ENCODE measurements around the gene SMARCA2. TPM values are rescaled to one million over a fixed set of nuclear protein-coding genes. Genes with fewer than 3 reads are reported as not detected.

SMARCA2 gene
- total and polyA plus RNA-seq, 3 donors from 2014 or later, result 176 to 251 (median 241) TPM

DNA sequence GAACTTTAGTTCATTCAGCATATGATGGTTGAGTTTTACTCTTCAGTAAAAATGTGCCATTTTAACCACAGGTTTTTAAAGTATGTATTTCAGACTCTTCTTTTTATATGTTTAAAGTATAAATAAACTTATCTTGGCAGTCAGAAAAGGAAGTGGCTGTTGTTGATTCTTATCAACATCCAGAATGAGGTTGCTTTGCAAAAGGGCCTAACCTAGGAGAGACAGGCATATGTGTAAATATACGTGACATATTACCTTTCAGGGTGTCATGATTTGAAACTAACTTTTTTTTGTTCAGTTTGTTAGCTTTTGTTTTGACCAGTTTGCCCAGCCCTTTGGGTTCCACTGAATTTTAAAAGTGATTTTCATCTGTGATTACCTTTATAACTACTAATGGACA, 7.4 kb downstream of the SMARCA2 start:
- Histone ChIP-seq H3K27ac (peak overlapping the region; percentile 71 to 91), H3K27me3 (no peaks in the 10 kb centered on the region)
- TF ChIP-seq POLR2A (IDR thresholded peaks at IDR 0.05), result no peak
- TF ChIP-seq, protein P1, sequence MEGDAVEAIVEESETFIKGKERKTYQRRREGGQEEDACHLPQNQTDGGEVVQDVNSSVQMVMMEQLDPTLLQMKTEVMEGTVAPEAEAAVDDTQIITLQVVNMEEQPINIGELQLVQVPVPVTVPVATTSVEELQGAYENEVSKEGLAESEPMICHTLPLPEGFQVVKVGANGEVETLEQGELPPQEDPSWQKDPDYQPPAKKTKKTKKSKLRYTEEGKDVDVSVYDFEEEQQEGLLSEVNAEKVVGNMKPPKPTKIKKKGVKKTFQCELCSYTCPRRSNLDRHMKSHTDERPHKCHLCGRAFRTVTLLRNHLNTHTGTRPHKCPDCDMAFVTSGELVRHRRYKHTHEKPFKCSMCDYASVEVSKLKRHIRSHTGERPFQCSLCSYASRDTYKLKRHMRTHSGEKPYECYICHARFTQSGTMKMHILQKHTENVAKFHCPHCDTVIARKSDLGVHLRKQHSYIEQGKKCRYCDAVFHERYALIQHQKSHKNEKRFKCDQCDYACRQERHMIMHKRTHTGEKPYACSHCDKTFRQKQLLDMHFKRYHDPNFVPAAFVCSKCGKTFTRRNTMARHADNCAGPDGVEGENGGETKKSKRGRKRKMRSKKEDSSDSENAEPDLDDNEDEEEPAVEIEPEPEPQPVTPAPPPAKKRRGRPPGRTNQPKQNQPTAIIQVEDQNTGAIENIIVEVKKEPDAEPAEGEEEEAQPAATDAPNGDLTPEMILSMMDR (IDR thresholded peaks at IDR 0.05), result no peak

DNA sequence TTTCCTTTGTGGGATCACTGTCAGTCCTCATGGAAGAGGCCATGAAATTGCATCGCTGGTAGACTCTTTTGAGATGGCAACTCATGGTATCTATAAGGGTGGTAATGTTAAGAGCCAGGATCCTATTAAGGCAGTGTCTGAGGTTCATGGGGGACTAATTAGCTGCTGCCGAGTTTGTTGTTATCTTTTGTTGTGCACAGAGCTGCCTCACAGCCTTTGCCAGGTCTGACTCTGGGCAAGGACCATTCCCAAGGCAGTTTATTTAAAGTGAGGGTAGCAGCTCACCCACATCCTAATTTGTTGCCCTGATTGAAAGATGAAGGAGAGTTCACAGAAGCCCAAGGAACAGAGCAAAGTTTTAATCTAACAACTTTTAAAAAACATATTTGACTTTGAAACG, 7.9 kb downstream of the SMARCA2 start:
- H3K9me3 ChIP-seq, result no peaks in the 10 kb centered on the region
- no peaks in the 10 kb centered on the region for H3K27me3 ChIP-seq
- H3K36me3 ChIP-seq (ENCODE audit: low read depth, missing control alignments), result no peaks in the 10 kb centered on the region
- H3K4me3 ChIP-seq, result no peak overlapping the region
- 31 to 50% methylated on average over 3 of the region's 3 CpGs for WGBS, 2 donors
- intact Hi-C loops (cut with DNase I; ENCODE audit: low total_unique reads), result no loop called here
- peak overlapping the region; percentile 71 to 91 for H3K27ac ChIP-seq
- TF ChIP-seq, protein P1 (IDR thresholded peaks at IDR 0.05), result no peak
- no peak for TF ChIP-seq POLR2A (IDR thresholded peaks at IDR 0.05)
- DNase-seq, result no peak
- peaks cover 60% of the 10 kb centered on the region for H3K4me1 ChIP-seq

More for the DNA sequence above, 7.4 kb downstream of the SMARCA2 start:
- H3K4me3 ChIP-seq, result no peak overlapping the region
- no peaks in the 10 kb centered on the region for H3K36me3 ChIP-seq (ENCODE audit: low read depth, missing control alignments)
- WGBS, 2 donors, result 68 to 75% methylated on average over 1 of the region's 1 CpG
- intact Hi-C loops (cut with DNase I; ENCODE audit: low total_unique reads), result no loop called here
- no peaks in the 10 kb centered on the region for H3K9me3 ChIP-seq
- peaks cover 60% of the 10 kb centered on the region for H3K4me1 ChIP-seq
- no peak for DNase-seq

DNA sequence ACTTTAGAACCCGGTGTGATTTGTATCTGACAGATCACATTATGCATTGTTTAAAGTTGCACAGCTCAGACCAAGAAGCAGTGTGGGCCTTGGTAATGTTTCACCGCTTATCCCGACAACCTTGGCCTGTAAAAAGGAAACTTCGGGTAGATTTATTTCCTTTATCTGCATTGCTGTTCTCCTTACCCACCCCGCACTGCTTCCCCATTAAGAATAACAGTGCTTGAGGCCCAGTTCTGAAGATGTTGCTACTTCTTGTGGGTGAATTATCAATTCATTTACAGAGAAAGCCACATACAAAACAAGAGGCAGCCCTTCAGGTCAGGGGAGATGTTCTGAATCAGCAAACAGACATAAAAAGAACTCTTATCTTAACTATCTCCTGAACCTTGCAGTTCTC, 8.4 kb downstream of the SMARCA2 start:
- peak overlapping the region; percentile 71 to 91 for H3K27ac ChIP-seq
- intact Hi-C loops (cut with DNase I; ENCODE audit: low total_unique reads), result no loop called here
- DNase-seq, result peak; percentile 48
- WGBS, 2 donors, result 24 to 44% methylated on average over 5 of the region's 5 CpGs
- H3K9me3 ChIP-seq, result no peaks in the 10 kb centered on the region
- no peaks in the 10 kb centered on the region for H3K27me3 ChIP-seq
- H3K36me3 ChIP-seq (ENCODE audit: low read depth, missing control alignments), result no peaks in the 10 kb centered on the region
- no peak overlapping the region for H3K4me3 ChIP-seq
- peaks cover 58% of the 10 kb centered on the region for H3K4me1 ChIP-seq
- TF ChIP-seq, protein P1 (IDR thresholded peaks at IDR 0.05), result no peak
- TF ChIP-seq POLR2A (IDR thresholded peaks at IDR 0.05), result no peak

DNA sequence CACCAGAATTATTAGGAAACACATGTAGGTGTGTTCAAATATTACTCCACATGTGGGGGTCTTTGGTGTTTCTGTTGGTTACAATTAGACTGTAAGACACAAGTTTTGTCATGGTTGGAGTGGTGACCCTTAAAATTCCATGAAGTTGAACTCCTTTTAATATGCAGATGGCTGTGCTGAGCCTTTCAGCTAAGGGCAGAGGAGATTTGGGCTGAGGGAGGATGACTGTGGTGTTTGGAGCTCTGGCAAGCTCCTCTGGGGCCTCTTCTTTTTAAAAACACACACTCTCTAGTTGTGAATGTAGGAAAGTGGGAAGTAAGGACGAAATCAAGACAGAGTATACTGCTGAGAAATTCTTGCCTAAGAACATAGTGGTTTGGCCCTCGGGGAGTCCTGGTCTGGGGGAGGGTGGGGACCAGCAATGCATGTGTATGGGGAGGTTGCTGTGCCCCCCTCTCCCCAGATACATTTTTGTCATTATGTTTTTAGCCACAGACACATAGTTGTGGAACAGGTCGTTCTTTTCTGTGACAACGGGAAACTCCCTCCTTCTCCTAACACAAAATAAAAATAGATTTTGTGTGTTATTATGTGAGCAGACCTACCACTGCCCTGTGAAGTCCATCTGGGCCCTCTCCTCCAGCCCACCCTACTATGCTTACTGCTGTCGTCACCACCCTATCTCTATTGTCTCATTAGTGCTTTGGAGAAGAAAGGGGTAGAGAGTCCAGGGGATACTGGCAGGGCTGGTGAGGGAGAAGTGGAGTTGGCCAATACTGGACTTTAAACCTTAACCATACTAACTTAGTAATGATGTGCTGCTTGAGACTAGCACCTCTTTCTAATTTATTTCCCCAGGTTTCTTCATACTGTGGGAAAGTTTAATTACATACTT, 10.0 kb downstream of the SMARCA2 start:
- intact Hi-C loops (cut with DNase I; ENCODE audit: low total_unique reads), result no loop called here
- H3K4me3 ChIP-seq, result no peak overlapping the region
- H3K9me3 ChIP-seq, result no peaks in the 10 kb centered on the region
- TF ChIP-seq, protein P1 (IDR thresholded peaks at IDR 0.05), result no peak
- no peak for TF ChIP-seq POLR2A (IDR thresholded peaks at IDR 0.05)
- peaks cover 47% of the 10 kb centered on the region for H3K4me1 ChIP-seq
- H3K36me3 ChIP-seq (ENCODE audit: low read depth, missing control alignments), result no peaks in the 10 kb centered on the region
- peak overlapping the region; percentile 71 to 91 for H3K27ac ChIP-seq
- DNase-seq, result peak; percentile 65
- H3K27me3 ChIP-seq, result no peaks in the 10 kb centered on the region
- 21 to 37% methylated on average over 5 of the region's 5 CpGs for WGBS, 2 donors

Measured in testis (tissue), 3 donors.